Fibroblast of the conjunctiva (primary cell): ENCODE data around the gene FIG4.
"Not testable (repeated sequence)": the region's sequence is repeated elsewhere in the genome, so short reads cannot be mapped to it uniquely, and the experiment has no call there.

ENCODE experiments used
- DNase-seq: peaks from one replicate; pipeline ENCODE4 v3.0.0-alpha.2; 2010; ENCODE audit warnings: low read depth

FIG4 gene

GRCh38 chr6:109760208-109760607, 69.1 kb downstream of the FIG4 start:
- no peak for DNase-seq

- DNase-seq, result no peak
Observed at GRCh38 chr6:109762166-109762565, 71.1 kb downstream of the FIG4 start.

GRCh38 chr6:109762769-109763441, 71.8 kb downstream of the FIG4 start:
- no peak for DNase-seq

- DNase-seq, result no peak
Observed at GRCh38 chr6:109766167-109766566, 75.1 kb downstream of the FIG4 start.

- no peak for DNase-seq
Observed at GRCh38 chr6:109767961-109768360, 76.9 kb downstream of the FIG4 start.

GRCh38 chr6:109768485-109768884, 77.4 kb downstream of the FIG4 start:
- no peak for DNase-seq

GRCh38 chr6:109769213-109769612, 78.1 kb downstream of the FIG4 start:
- DNase-seq, result no peak

- no peak for DNase-seq
Observed at GRCh38 chr6:109770047-109770446, 79.0 kb downstream of the FIG4 start.

- DNase-seq, result no peak
Observed at GRCh38 chr6:109770779-109771178, 79.7 kb downstream of the FIG4 start.

- not testable (repeated sequence) for DNase-seq
Observed at GRCh38 chr6:109771939-109772755, 81.1 kb downstream of the FIG4 start.

- DNase-seq, result no peak
Observed at GRCh38 chr6:109772883-109773431, 81.9 kb downstream of the FIG4 start.

GRCh38 chr6:109781001-109781400, 89.9 kb downstream of the FIG4 start:
- DNase-seq, result no peak

- DNase-seq, result no peak
Observed at GRCh38 chr6:109782491-109782999, 91.4 kb downstream of the FIG4 start.

GRCh38 chr6:109783250-109783986, 92.3 kb downstream of the FIG4 start:
- no peak for DNase-seq

- no peak for DNase-seq
Observed at GRCh38 chr6:109787312-109787711, 96.2 kb downstream of the FIG4 start.

- no peak for DNase-seq
Observed at GRCh38 chr6:109788687-109789086, 97.6 kb downstream of the FIG4 start.

GRCh38 chr6:109790131-109790530, 99.0 kb downstream of the FIG4 start:
- no peak for DNase-seq

GRCh38 chr6:109791301-109791700, 100.2 kb downstream of the FIG4 start:
- DNase-seq, result no peak

- no peak for DNase-seq
Observed at GRCh38 chr6:109793021-109793420, 101.9 kb downstream of the FIG4 start.

GRCh38 chr6:109793792-109794191, 102.7 kb downstream of the FIG4 start:
- peak; percentile 91 for DNase-seq

GRCh38 chr6:109794201-109794923, 103.3 kb downstream of the FIG4 start:
- peak; percentile 17 for DNase-seq
